Renal cortex interstitium (tissue), 11 donors: ENCODE measurements around the gene BRWD1. TPM values are rescaled to one million over a fixed set of nuclear protein-coding genes. Genes with fewer than 3 reads are reported as not detected.
"Not testable (repeated sequence)": the region's sequence is repeated elsewhere in the genome, so short reads cannot be mapped to it uniquely, and the experiment has no call there.

Experiments used
- DNase-seq, 11 donors: peaks; one replicate each; pipeline ENCODE4 v3.0.0-alpha.2; 2013; ENCODE audit warnings: low read depth in 9 of 11, low spot score in 4 of 11; ENCODE audit errors: extremely low read depth in 1 of 11
- polyA plus RNA-seq, 3 donors: library from polyadenylated mRNA; unstranded; fragments of 120-200 nt; gene quantifications; one replicate each; pipeline ENCODE4 v1.2.1, GENCODE V29; 2013; ENCODE audit not compliant: insufficient read length in 3 of 3

BRWD1 gene
- polyA plus RNA-seq, 3 donors: 43.9 to 54.7 (median 50.9) TPM

DNA sequence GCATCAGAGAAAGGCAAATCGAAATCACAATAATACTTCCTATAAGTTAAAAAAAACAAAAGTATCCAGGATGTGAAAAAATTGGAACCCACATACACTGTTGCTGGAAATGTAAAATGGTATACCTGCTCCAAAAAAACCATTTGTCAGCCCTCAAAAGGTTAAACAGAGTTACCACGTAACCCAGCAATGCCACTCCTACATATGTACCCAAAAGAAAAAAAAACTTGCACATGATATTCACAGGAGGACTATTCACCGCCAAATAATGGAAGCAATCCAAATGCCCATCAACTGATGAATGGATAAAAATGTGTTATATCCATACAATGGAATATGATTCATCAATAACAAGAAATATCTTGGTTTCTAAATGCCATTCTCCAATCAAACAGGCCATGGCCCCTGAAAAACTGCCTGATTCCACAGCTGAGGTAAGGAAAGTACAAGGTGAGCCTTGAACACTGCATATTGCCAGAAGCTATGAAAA lies 91.4 kb downstream of the BRWD1 start:
- no peak for DNase-seq

DNA sequence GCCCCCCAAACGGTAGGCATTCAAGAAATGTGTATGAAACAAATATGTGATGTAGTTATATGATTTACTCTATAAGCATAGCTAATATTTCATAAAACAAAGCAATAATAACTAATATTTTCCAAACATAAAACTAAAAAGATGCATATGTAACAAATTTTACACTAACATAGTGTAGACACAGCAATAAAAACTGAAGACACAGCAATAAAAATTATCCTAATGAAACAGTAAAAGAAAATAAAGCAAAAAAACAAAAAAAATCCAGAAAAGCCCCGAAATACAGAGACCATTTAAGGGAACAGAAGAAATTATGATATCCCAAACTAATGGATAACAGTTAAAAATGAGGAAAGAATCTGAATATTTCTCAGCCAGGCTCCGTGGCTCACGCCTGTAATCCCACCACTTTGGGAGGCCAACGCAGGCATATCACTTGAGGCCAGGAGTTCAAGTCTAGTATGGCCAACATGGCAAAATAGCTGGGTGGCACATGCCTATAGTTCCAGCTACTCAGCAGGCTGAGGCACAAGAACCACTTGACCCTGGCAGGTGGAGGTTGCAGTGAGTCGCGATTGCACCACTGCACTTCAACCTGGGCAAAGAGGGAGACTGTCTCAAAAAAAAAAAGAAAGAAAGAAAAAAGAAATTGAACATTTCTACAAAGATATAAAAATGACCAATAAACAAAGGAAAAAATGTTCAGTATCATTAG lies 92.0 kb downstream of the BRWD1 start:
- DNase-seq: no peak

DNA sequence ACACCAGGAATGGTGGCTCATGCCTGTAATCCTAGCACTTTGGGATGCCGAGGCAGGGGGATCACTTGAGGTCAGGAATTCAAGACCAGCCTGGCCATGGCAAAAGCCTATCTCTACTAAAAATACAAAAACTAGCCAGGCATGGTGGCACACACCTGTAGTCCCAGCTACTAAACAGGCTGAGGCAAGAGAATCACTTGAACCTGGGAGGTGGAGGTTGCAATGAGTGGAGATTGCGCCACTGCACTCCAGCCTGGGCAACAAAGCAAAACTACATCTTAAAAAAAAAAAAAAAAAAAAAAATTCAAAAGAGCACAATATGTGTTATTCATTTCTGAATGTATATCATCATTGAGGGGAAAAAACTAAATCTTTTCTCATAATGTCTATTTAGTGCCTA lies 92.6 kb downstream of the BRWD1 start:
- not testable (repeated sequence) for DNase-seq

DNA sequence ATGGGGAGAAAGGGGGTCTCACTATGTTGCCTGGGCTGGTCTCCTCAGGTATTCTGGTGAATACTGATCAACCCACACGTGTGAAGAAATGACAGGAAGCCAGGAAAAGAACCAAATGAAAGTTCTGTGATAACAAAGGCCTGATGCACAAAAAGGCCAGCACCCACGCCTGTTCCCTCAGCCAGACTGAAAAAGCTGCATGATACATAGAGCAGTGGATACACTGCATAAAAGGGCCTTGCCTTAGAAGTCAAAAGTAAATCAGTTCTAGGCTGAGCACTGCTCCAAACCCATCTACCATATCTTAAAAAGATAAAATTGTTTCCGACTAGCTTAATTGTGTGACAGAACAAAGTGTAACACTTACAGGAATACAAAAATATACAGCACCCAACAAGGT lies 93.3 kb downstream of the BRWD1 start:
- DNase-seq: no peak

DNA sequence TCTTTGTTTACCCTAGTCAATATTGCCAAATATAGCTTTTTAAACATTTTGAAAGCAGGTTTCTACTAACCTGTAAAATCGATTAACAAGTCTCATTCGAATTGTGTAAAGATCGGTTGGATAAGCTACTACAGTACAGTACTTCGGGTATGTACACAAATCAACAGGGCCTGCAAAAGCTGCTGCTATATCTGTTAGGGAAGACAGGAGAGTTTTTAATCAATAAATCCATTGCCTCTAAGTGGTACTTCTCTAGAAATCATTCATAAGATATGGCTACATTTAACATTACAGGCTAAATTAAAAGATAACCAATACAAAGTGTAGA lies 95.4 kb downstream of the BRWD1 start:
- no peak for DNase-seq

DNA sequence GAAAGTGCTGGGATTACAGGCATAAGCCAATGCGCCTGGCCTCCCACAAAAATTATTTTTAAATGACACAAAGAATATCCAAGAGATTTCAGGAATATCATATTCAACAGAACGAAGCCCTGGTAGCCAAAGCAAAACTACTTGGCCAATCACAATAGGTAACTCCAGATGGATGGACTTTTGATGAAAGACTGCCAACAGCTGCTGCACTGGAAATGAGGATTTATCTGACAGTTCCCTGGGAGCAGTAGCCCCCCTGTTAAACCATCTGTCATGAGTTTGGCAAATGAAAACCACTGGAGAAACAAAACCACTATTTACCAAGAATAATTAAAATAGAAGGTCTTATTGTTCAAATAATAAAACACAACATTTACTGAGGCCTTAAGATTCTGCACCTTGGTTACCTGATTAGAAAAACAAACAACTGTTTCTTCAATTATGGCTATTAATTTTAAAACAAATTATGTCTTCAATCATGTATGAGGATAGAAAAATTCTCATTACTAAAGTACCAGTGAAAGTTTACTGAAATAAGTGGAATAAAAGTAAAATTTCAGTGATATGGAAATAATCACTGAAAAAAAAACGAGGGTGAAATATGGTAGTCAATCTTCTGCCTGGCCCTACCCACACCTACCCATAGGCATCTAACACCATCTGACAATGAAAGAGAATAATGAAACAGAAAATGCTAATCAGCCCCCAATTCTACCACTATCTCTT lies 95.9 kb downstream of the BRWD1 start:
- DNase-seq: no peak

DNA sequence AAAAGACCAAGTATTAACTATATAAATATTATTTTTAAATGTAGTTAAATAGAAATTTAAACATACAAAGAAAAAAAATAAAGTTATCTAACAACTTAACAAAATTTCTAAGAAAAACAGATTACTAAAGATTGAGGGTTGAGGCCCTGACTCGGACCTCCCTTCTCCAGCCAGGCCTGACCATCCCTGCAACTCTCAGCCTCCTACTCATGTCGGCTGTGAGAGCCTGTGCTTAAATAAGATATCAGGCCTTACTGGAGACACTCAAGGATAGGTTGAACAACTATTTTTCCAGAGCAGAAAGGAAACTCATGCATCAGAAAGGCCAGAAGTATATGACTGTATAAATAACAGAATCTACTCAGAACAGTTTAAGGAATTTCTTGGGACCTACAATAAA lies 97.1 kb downstream of the BRWD1 start:
- peak in 2 of 11 donors; percentile 12 to 13 for DNase-seq

DNA sequence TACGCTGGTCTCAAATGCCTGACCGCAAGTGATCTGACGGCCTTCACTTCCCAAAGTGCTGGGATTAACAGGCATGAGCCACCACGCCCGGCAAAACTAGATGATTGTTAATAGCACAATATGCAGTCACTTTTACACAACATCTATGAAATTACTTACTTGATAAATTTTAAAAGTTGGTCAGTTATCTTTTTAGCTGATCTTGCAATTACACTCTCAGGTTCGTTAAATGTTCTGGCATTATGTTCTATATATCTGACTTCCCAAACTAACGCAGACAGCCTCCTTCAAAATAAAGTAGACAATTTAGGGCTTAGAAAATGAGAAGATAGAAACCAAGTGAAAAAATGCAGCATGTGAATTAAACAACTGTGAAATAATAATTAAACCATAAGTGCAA lies 98.4 kb downstream of the BRWD1 start:
- no peak for DNase-seq

DNA sequence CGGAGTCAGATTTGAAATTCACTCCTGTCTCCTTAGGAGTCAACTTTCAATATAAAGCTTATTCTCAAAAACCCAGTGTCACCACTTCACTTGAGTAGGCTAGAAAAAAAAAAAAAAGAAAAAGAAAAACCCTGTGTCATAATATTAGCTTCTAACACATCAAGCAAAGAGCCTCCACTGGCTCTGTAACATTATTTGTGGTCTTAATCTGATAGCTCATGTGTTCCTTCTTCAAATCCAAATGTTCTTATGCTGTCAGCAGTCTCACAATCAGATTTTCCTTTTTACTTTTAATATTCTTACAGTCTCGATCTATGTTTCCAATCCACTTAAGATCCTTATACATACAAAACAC lies 104.1 kb downstream of the BRWD1 start:
- no peak for DNase-seq

DNA sequence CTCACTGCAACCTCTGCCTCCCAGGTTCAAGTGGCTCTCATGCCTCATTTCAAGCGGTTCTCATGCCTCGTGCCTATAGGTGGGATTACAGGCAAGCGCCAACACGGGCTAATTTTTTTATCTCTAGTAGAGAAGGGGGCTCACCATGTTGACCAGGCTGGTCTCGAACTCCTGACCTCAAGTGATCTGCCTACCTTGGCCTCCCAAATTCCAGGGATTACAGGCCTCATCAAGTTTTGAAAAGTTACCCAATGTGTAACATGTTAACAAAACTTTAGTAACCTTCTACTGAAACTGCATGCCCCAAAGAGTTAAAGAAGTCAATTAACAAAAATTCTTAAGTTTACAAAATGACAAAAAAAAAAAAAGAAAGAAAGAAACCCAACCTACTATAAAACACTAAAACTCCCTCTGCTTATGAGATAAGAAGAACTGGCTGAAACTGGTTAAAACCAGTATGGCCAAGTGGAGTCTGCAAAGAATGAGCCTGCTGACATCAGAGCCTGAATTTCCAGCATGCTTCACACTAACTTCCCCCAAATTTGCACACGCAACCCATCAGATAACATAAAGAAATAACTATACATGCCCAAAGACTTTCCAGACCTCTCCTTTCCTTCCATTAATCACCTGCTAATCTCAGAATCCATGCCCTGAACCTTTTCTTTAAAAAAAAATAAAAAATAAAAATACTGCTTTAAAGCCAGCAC lies 104.7 kb downstream of the BRWD1 start:
- DNase-seq: peak in 1 of 11 donors; percentile 21

DNA sequence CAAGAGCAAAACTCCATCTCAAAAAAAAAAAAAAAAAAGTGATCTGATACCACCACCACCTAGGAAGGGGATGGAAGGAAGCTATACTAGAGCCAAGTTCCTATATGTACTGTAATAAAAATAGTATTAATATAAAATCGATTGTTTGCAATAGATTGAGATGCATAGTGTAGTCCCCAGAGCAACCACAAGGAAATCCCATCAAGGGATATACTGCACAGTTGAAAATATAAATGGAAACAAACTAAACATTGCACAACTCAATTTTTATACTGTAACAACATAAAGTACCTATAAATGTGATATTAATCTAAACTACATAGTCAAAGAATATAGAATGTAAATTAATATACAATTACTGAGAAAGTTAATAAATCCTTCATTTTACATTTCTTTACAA lies 109.3 kb downstream of the BRWD1 start:
- DNase-seq: no peak

DNA sequence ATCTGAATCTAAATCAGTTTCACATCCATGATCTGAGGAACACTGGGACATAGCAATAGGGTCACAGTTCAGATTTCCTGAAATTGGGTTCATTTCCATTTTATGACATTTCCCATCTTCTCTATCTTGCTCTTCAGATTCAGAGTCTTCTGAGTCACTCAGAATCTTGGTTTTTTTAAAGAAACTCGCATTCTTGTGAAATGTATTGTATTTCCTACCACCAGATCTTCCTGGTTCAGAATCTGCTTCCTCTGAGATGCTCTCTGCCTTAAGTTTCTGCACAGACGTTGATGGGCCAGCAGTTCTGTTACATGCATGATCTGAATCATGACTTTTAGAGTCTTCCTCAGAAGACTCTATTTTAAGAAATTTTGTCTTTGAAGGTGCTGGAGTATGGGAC lies 114.6 kb downstream of the BRWD1 start:
- DNase-seq: no peak

DNA sequence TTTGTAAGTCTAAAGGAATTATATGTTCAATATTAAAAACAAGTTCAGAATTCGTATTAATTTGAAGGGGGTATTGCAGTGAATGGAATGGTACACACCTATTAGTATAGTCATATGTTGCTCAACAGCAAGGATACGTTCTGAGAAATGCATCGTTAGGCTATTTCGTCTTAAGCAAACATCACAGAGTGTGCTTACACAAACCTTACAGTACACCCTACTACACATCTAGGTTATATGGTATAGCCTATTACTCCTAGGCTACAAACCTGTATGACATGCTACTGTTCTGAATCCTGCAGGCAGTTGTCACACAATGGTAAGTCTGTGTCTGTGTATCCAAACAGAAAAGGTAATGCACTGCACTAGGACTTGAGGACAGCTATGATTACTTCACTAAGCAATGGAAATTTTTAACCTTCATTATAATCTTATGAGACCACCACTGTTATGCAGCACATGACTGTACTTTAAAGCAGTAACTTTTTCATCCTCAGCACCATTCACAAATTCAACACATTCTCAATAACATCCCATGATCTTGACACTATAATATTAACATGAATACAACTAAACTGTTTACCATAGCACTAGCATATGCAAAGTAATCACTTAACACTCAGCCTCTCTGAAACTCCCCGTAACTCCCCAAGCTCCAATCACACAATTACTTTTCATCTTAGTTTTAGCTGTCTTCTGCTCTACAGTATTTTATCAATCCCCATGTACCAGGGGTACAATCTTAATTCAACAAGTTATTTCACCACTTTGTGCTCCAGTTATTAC lies 115.8 kb downstream of the BRWD1 start:
- DNase-seq: no peak

DNA sequence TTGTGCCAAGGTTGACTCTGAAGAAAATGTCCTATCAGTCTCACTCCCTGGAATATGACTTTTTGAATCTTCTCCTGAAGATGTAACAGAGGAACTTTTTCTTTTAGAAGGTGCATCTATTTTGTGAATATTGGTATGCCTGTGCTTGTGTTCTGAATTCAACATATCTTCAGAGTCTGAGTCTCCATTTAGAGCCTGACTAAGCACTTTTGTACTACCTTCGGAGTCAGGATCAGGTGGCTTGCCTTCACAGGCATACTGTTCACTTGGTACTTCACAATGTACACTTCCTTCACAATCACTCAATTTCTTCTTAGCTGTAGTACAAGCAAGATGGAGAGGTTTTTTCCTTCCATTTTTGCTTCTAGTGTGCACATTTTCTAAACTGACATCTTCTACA lies 116.6 kb downstream of the BRWD1 start:
- DNase-seq: no peak

DNA sequence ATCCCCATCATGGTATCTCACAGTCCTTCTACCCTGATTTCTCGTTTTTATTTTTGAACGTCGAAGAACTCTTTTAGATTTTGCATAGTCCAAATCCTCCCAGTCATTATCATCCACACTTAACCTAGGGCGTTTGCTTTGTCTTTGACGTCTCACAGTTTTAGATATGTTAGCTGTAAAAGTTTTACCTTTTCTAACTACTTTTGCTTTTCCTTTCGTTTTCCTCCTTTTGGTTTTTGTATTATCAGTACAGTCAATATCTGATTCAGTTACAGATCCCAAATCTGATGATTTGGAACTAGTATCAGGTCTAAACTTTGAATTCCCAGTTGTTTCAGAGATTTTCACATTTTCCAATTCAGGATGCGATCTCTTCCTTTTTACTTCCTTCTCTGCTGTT lies 117.1 kb downstream of the BRWD1 start:
- no peak for DNase-seq

DNA sequence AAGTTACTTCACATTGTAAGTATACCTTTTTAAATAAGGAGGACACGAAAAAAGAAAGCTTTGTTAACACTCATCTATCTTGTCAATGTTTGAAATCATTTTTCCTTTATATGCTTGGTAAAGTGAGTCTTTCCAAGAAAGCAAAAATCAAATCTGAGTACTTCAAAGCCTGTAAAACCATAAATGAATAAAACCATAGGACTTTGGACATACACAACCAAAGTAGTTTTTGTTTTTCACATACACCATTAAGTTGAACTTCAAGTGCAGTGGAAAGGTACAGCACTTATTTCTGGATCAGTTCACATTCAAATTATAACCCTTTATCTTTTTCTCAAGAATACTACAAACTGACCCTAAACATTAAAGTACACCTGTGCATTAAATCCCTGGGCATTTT lies 120.1 kb downstream of the BRWD1 start:
- no peak for DNase-seq

DNA sequence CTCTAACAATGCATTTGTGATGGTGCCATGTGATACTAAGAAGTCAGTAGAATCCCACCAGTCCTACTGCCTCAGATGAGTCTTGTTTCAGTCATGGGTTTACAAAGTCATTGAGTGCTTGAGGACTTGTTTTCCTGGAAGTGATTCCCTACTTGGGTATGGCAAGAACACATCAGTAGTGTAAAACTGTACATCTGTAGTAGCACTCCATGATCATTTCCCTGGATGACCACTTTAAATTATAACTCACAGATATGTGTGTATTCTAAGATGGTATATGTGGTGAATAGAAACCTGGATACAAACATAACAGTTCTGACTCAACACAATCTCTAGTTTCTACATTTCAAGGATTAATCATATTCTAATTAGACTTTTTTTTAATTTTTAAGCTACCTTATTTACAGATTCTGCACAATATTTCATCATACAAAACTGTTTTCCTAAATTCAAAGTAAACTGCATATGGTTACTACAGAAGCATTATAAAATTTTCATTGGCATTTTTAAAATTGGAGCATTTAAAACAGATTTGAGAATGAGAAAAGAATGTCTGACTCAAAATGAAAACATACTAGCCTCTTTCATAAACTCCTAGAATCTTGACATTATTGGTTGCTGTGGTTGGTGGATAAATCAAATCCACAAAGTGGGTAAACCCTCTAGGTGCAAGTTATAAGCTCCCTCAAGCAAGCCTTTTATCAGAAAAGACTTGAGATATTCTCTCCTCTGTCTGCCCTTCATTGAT lies 123.4 kb downstream of the BRWD1 start:
- no peak for DNase-seq

DNA sequence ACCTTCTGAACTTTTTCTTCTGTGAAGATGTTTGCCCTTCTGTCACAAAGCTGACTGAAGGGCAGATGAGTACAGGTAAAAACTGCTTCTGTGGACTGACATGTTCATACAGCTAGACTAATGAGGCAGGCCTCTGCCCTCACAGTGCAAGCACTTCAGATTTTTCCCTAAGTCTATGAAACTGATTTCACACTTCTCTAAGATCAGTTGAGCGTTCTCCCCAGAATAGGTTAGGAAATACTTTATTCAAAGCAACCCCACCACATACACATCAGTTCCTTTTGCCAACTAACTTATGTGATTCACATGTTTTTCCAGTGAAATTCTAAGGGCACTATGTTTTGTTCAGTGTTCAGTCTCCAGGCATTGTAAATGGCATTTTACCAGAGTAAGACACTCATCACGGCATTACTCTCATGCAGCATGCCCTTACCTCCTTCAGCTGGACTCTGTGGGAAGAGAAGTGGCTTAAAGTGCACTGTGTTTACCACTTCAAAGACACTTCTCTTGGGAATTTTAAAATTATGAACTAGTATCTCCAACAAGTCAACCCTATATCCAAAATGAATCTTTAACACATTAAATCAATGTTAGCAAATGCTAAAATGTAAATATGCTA lies 124.8 kb downstream of the BRWD1 start:
- DNase-seq: no peak
